DMS114 treated with DMSO at 0.1 percent for 48 hours (cell line): Measurements from ENCODE around the gene TUFT1.

Experiments used
- DNase-seq: peaks from one replicate; lab custom pipeline; 2025; ENCODE audit not compliant: unreplicated experiment; lab: John Stamatoyannopoulos, UW

TUFT1 gene

GRCh38 chr1:151536499-151536898 lies 3.6 kb upstream of the TUFT1 start:
- DNase-seq = no peak

- no peak for DNase-seq
Observed at GRCh38 chr1:151537112-151537511, 3.0 kb upstream of the TUFT1 start.

- DNase-seq = no peak
Observed at GRCh38 chr1:151539321-151540020, 638 bp upstream of the TUFT1 start.

GRCh38 chr1:151540982-151541377 lies 871 bp downstream of the TUFT1 start:
- no peak for DNase-seq

- DNase-seq = no peak
Observed at GRCh38 chr1:151541752-151542151, 1.6 kb downstream of the TUFT1 start.

- no peak for DNase-seq
Observed at GRCh38 chr1:151542710-151543129, 2.6 kb downstream of the TUFT1 start.

GRCh38 chr1:151545542-151545941 lies 5.4 kb downstream of the TUFT1 start:
- no peak for DNase-seq

GRCh38 chr1:151546011-151546925 lies 6.2 kb downstream of the TUFT1 start:
- no peak for DNase-seq

- no peak for DNase-seq
Observed at GRCh38 chr1:151547119-151547899, 7.2 kb downstream of the TUFT1 start.

- no peak for DNase-seq
Observed at GRCh38 chr1:151547900-151548230, 7.8 kb downstream of the TUFT1 start.

- no peak for DNase-seq
Observed at GRCh38 chr1:151549199-151549598, 9.1 kb downstream of the TUFT1 start.

GRCh38 chr1:151553659-151554058 lies 13.6 kb downstream of the TUFT1 start:
- DNase-seq = no peak

- DNase-seq = no peak
Observed at GRCh38 chr1:151556052-151556451, 15.9 kb downstream of the TUFT1 start.

- DNase-seq = no peak
Observed at GRCh38 chr1:151562661-151563060, 22.6 kb downstream of the TUFT1 start.

GRCh38 chr1:151563376-151563775 lies 23.3 kb downstream of the TUFT1 start:
- no peak for DNase-seq

- no peak for DNase-seq
Observed at GRCh38 chr1:151565502-151566189, 25.5 kb downstream of the TUFT1 start.

- DNase-seq = no peak
Observed at GRCh38 chr1:151568626-151569088, 28.5 kb downstream of the TUFT1 start.

- no peak for DNase-seq
Observed at GRCh38 chr1:151570819-151571218, 30.7 kb downstream of the TUFT1 start.

- no peak for DNase-seq
Observed at GRCh38 chr1:151574575-151575529, 34.7 kb downstream of the TUFT1 start.

- DNase-seq = no peak
Observed at GRCh38 chr1:151577173-151577572, 37.1 kb downstream of the TUFT1 start.
